GM10847 (cell line): ENCODE results near the gene UGT1A6.

ENCODE experiments used
- POLR2A ChIP-seq: IDR thresholded peaks from 2 replicates; pipeline ENCODE4 v1.6.1; 2011; ENCODE audit not compliant: insufficient read length; ENCODE audit errors: extremely low read depth

UGT1A6 gene

DNA sequence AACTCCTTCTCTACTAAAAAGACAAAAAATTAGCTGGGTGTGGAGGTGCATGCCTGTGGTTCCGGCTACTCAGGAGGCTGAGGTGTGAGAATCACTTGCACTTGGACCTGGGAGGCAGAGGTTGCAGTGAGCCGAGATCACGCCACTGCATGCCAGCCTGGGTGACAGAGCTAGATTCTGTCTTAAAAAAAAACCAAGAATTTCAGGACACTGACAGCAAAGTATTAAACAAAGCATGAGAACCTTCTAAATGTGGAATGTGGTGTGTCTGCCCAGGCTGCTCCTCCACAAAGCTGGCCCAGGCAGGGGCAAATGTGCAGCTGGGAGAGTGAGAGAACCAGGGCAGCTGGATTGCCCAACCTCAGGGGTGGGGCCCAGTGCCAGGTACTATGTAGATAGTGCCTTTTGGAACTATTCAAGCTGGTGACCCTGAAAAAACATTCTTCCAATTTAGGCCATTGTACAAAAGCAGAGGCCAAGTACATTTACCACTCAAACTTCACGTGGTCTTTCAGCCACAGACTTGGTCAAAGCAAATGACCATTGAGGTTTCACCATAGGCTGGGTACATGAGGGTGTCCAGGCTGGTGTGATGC lies 13.3 kb downstream of the UGT1A6 start:
- TF ChIP-seq POLR2A = no peak

- TF ChIP-seq POLR2A = no peak
These were observed 14.0 kb downstream of the UGT1A6 start for GRCh38 chr2:233706720-233707119.

GRCh38 chr2:233707940-233708644 lies 15.4 kb downstream of the UGT1A6 start:
- no peak for TF ChIP-seq POLR2A

GRCh38 chr2:233708942-233709341 lies 16.3 kb downstream of the UGT1A6 start:
- no peak for TF ChIP-seq POLR2A

DNA sequence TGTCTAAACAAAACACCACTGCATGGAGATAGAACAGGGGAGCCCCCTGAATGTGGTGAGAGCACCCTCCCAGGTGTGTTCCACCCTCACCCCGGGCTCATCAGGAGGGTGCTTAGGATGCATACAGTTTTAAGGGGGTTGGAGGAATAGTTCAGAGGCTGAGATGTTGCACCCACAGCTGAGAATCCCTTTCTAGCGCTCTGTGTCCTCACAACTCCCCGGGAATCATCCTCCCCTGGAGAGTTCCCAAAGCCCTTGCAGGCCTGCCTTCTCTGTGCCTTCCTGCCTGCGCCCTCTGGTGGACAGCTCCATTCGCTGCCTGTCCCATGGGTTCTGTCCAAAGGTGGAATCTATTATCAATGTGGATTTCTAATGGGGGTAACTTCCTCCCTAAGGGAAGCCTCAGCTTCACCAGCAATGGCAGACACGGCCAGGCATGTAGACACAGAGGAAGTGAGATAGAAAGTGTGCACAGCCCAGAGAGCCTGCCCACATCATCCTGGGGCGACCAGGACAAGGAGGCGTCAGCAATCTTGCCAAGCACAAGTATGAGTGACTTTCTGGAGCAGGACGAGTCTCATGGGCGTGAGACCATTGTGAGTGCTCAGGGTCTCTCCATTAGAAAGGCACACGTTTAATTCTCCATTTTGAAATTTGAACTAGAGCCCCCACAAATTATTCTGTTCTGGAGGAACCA lies 18.8 kb downstream of the UGT1A6 start:
- TF ChIP-seq POLR2A = no peak

DNA sequence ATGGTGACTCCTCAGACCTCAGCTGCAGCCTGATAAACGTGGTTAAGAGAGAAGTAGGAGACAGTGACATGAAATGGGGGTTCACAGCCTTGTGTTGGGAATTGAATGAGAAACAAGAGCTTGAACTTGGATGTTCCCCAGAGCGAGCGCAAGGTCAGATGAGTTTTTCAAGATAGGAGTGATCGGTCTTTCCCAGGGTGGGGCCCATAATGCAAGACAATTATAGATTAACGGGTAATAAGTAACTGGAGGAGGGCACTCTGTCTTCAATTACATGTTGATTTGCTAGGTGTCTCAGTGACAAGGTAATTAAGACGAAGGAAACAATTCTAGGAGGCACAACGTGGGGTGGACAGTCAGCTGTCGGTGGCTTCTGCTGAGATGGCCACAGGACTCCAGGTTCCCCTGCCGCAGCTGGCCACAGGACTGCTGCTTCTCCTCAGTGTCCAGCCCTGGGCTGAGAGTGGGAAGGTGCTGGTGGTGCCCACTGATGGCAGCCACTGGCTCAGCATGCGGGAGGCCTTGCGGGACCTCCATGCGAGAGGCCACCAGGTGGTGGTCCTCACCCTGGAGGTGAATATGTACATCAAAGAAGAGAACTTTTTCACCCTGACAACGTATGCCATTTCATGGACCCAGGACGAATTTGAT lies 20.0 kb downstream of the UGT1A6 start, which contains the start of gene UGT1A5:
Gene UGT1A5 (plus strand): TSS at position 297 of the 651 bp plus-strand sequence. CDS start 85 bp downstream, at position 382.
- TF ChIP-seq POLR2A = no peak

- no peak for TF ChIP-seq POLR2A
These were observed 20.5 kb downstream of the UGT1A6 start for GRCh38 chr2:233713262-233713615.

DNA sequence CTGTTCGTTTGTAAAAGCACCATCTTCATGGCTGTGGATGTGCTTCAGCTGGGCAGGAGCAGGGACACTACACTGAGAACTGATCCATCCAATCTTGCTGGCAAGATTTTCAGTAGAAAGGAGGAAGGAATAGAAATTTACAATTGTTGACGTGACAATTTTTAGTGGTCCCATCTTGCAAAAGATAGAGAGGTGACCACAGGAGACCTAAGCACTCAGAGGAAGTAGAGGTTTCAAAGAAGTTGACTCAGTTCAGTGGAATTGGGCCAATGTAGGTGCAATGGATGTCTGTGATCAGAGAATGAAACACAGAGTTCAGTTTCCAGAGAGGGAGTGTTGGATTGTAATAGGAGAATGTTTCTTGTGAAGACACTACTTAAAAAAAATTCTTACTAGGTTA lies 21.4 kb downstream of the UGT1A6 start:
- no peak for TF ChIP-seq POLR2A

GRCh38 chr2:233718552-233718951 lies 25.9 kb downstream of the UGT1A6 start, which contains the start of gene UGT1A4:
Gene UGT1A4, plus strand, starts transcription at chr2:233718736. Its CDS starts 85 bp downstream, at chr2:233718821.
- no peak for TF ChIP-seq POLR2A

DNA sequence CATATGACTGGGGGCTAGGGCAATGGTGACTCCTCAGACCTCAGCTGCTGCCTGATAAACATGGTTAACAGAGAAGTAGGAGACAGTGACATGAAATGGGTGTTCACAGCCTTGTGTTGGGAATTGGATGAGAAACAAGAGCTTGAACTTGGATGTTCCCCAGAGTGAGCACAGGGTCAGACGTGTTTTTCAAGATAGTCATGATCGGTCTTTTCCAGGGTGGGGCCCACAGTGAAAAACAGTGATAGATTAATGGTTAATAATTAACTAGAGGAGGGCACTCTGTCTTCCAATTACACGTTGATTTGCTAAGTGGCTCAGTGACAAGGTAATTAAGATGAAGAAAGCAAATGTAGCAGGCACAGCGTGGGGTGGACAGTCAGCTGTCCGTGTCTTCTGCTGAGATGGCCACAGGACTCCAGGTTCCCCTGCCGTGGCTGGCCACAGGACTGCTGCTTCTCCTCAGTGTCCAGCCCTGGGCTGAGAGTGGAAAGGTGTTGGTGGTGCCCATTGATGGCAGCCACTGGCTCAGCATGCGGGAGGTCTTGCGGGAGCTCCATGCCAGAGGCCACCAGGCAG lies 36.1 kb downstream of the UGT1A6 start, which contains the start of gene UGT1A3:
Gene UGT1A3 (plus strand): TSS at position 320 of the 579 bp plus-strand sequence. CDS start 85 bp downstream, at position 405.
- TF ChIP-seq POLR2A = no peak

DNA sequence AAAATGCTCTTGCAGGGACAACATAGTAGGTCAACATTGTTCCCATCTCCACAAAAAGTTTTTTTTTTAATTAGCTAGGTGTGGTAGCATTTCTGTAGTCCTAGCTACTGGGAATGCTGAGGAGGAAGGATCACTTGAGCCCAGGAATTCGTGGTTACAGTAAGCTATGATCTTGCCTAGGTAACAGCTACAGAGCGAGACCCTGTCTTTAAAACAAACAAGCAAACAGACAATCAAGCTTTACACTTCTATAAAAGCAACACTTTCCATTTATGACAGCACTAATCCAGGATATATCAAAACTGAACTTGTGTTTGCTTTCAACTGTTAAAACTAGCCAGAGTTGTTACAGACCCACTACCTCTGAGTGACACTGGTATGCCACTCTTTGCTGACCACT lies 48.2 kb downstream of the UGT1A6 start:
- no peak for TF ChIP-seq POLR2A

DNA sequence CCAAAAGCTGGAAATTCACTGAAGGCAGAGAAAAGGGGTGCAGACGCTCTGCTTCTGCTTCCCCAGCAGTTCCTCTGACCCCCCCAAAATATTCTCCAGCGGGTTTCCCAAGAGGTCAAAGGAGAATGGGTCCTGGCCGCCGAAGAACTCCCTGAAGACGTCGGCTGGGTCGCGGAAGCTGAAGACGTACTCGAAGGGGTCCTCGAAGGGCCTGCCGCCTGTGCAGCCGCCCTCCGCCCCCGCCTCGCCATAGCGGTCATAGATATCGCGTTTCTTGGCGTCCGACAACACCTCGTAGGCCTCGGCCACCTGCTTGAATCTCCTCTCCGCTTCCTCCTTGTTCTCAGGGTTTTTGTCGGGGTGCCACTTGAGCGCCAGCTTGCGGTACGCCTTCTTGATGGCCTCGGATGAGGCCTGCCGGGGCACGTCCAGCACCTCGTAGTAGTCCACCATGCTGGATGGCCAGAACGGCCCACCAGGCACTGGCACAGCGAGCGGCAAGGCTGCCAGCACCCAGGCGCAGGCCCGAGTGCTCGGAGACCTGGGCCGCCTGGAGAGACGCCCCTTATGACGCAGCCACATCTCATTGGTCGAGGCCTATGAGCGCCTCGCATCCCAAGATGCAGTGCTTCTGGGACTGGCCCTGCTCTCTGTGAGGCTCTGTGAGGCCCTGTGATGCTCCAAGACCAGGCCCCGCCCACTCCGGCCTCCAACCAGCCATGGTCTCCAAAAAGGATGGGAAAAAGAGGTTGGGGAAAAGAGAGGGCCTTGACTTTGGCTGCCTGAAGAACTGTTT lies 51.0 kb downstream of the UGT1A6 start:
- TF ChIP-seq POLR2A = no peak

GRCh38 chr2:233745073-233745755 lies 52.5 kb downstream of the UGT1A6 start:
- no peak for TF ChIP-seq POLR2A

- no peak for TF ChIP-seq POLR2A
These were observed 54.0 kb downstream of the UGT1A6 start for GRCh38 chr2:233746475-233747282.

GRCh38 chr2:233747283-233747544 lies 54.5 kb downstream of the UGT1A6 start:
- no peak for TF ChIP-seq POLR2A
